SK-N-SH (cell line): ENCODE measurements around the gene GLDC. TPM values are rescaled to one million over a fixed set of nuclear protein-coding genes. Genes with fewer than 3 reads are reported as not detected.
A peak's percentile ranks its signal among the peaks of the same experiment; 100 is the strongest.

Experiments
- CTCF ChIA-PET: fragments of 300-600, 350-600 bp; formaldehyde crosslinking; extraction: SDS; loops from one replicate; lab custom pipeline; 2021; lab: Yijun Ruan, JAX
- POLR2A ChIA-PET: fragments of 350-600 bp; sonication (Branson Sonifier 250); formaldehyde crosslinking; extraction: SDS; loops from one replicate; lab custom pipeline; 2020; ENCODE audit warnings: antibody characterized with exemption, inconsistent platforms; lab: Yijun Ruan, JAX
- DNase-seq: peaks from one replicate; pipeline ENCODE4 v3.0.0; 2012
- H2AFZ ChIP-seq: fragments of 200-600 bp; sonication (generic); 2 replicates; pipeline ENCODE4 v1.8.1; 2016; ENCODE audit warnings: antibody characterized with exemption, mild to moderate bottlenecking, low read depth
- H3F3A ChIP-seq: fragments of 200-600 bp; sonication (generic); replicated peaks from 2 replicates; pipeline ENCODE3; 2016; ENCODE audit warnings: antibody characterized with exemption, mild to moderate bottlenecking; ENCODE audit not compliant: insufficient read depth
- H3K27ac ChIP-seq, 2 experiments: fragments of 200-500 bp in 1 of 2; fragments of 200-600 bp in 1 of 2; sonication (Bioruptor generic) in 1 of 2; sonication (generic), shearing (Covaris generic) in 1 of 2; 2 replicates each; pipeline versions ENCODE4 v1.5.1 to v1.6.1; 2014 to 2016; ENCODE audit warnings: low read depth in 2 of 2, inconsistent platforms in 1 of 2, low read length in 1 of 2, mild to moderate bottlenecking in 1 of 2, mixed read lengths in 1 of 2
- H3K27me3 ChIP-seq: fragments of 200-600 bp; sonication (generic), shearing (Covaris generic); 2 replicates; pipeline ENCODE4 v1.6.1; 2016; ENCODE audit warnings: mixed run types; ENCODE audit not compliant: insufficient read depth
- H3K36me3 ChIP-seq, 2 experiments: fragments of 200-500 bp in 1 of 2; fragments of 200-600 bp in 1 of 2; sonication (Bioruptor generic) in 1 of 2; sonication (generic) in 1 of 2; replicated peaks in 1 of 2; 2 replicates each; pipeline versions ENCODE3 to v1.5.1; 2014 to 2016; ENCODE audit warnings: low read length in 1 of 2, mild to moderate bottlenecking in 1 of 2; ENCODE audit not compliant: insufficient read depth in 2 of 2, control insufficient read depth in 1 of 2
- H3K4me1 ChIP-seq, 2 experiments: fragments of 200-500 bp in 1 of 2; fragments of 200-600 bp in 1 of 2; sonication (Bioruptor generic) in 1 of 2; sonication (generic), shearing (Covaris generic) in 1 of 2; 2 replicates each; pipeline versions ENCODE4 v1.5.1 to v1.6.1; 2014 to 2016; ENCODE audit warnings: low read depth in 1 of 2, low read length in 1 of 2, mixed run types in 1 of 2; ENCODE audit not compliant: insufficient read depth in 2 of 2, control insufficient read depth in 1 of 2
- H3K4me2 ChIP-seq: fragments of 200-600 bp; sonication (generic), shearing (Covaris generic); 2 replicates; pipeline ENCODE4 v1.6.1; 2017; ENCODE audit warnings: mixed run types
- H3K4me3 ChIP-seq, 2 experiments: fragments of 200-500 bp in 1 of 2; fragments of 200-600 bp in 1 of 2; sonication (Bioruptor generic) in 1 of 2; sonication (generic), shearing (Covaris generic) in 1 of 2; 2 replicates each; pipeline versions ENCODE4 v1.5.1 to v1.8.1; 2014 to 2016; ENCODE audit warnings: low read depth in 2 of 2, inconsistent platforms in 1 of 2, low read length in 1 of 2, mild to moderate bottlenecking in 1 of 2, mixed read lengths in 1 of 2, moderate library complexity in 1 of 2
- H3K79me2 ChIP-seq: fragments of 200-600 bp; sonication (generic); 2 replicates; pipeline ENCODE4 v1.8.1; 2017; ENCODE audit warnings: mild to moderate bottlenecking; ENCODE audit not compliant: insufficient read depth
- H3K9ac ChIP-seq: fragments of 200-600 bp; sonication (generic); 2 replicates; pipeline ENCODE4 v1.6.1; 2017; ENCODE audit warnings: mixed run types
- H3K9me2 ChIP-seq: fragments of 200-600 bp; sonication (generic); 2 replicates; pipeline ENCODE4 v1.6.1; 2017; ENCODE audit warnings: mixed run types
- H3K9me3 ChIP-seq: fragments of 200-600 bp; sonication (generic); 2 replicates; pipeline ENCODE4 v1.6.1; 2017; ENCODE audit warnings: mixed run types, mild to moderate bottlenecking, moderate library complexity
- H4K20me1 ChIP-seq: fragments of 200-600 bp; sonication (generic); 2 replicates; pipeline ENCODE4 v1.6.1; 2017; ENCODE audit warnings: mild to moderate bottlenecking, mixed run types; ENCODE audit not compliant: insufficient read depth
- CHD2 ChIP-seq: fragments of 150-350 bp; IDR thresholded peaks from 2 replicates; pipeline ENCODE4 v1.6.1; 2018; ENCODE audit warnings: low read length; ENCODE audit not compliant: partially characterized antibody
- CTCF ChIP-seq: fragments of 200-600 bp; sonication (generic); IDR thresholded peaks from 2 replicates; pipeline ENCODE4 v1.6.1; 2017; ENCODE audit warnings: antibody characterized with exemption, mild to moderate bottlenecking, moderate library complexity
- ELF1 ChIP-seq: IDR thresholded peaks from 2 replicates; pipeline ENCODE4 v1.4.0; 2012
- EP300 ChIP-seq, 2 experiments: IDR thresholded peaks; 2 replicates each; pipeline versions ENCODE4 v1.4.0 to v1.6.1; 2012; ENCODE audit warnings: borderline replicate concordance in 1 of 2, low read depth in 1 of 2, low read length in 1 of 2
- FOSL2 ChIP-seq: IDR thresholded peaks from 2 replicates; pipeline ENCODE4 v1.4.0; 2012; ENCODE audit warnings: low read depth, mild to moderate bottlenecking, moderate library complexity, borderline replicate concordance
- FOXJ3 ChIP-seq: sonication (generic); formaldehyde crosslinking; IDR thresholded peaks from 2 replicates; pipeline ENCODE4 v1.5.1; 2020; ENCODE audit warnings: mild to moderate bottlenecking, missing genetic modification reagents
- FOXM1 ChIP-seq: IDR thresholded peaks from 2 replicates; pipeline ENCODE4 v1.4.0; 2012; ENCODE audit warnings: low read depth, mild to moderate bottlenecking
- MEF2A ChIP-seq: IDR thresholded peaks from 2 replicates; pipeline ENCODE4 v1.4.0; 2012; ENCODE audit warnings: low read depth, borderline replicate concordance
- NFIC ChIP-seq: IDR thresholded peaks from 2 replicates; pipeline ENCODE4 v1.4.0; 2012; ENCODE audit warnings: borderline replicate concordance
- RXRA ChIP-seq: IDR thresholded peaks from 2 replicates; pipeline ENCODE4 v1.4.0; 2012; ENCODE audit warnings: low read depth, mild to moderate bottlenecking, borderline replicate concordance
- SIN3A ChIP-seq: IDR thresholded peaks from 2 replicates; pipeline ENCODE4 v1.6.1; 2012; ENCODE audit warnings: low read depth, mild to moderate bottlenecking, low read length, moderate library complexity, borderline replicate concordance
- TCF12 ChIP-seq: IDR thresholded peaks from 2 replicates; pipeline ENCODE4 v1.4.0; 2012
- TEAD4 ChIP-seq: IDR thresholded peaks from 2 replicates; pipeline ENCODE4 v1.4.0; 2012; ENCODE audit warnings: mild to moderate bottlenecking, borderline replicate concordance; ENCODE audit not compliant: insufficient read depth
- YY1 ChIP-seq: IDR thresholded peaks from 2 replicates; pipeline ENCODE4 v1.4.0; 2012; ENCODE audit warnings: low read depth, mild to moderate bottlenecking
- WGBS: methylation state at CpG from one replicate; pipeline ENCODE4 v1.1.6; 2017; ENCODE audit warnings: low lambda C conversion rate; 5-methylcytosine and 5-hydroxymethylcytosine counted together
- polyA plus RNA-seq, 3 experiments: library from polyadenylated mRNA; depleted of rRNA; stranded (reverse); fragments of >200 nt; gene quantifications; 2 replicates each; pipeline ENCODE4 v1.2.3, GENCODE V29; 2012

Gene GLDC
- polyA plus RNA-seq, 1 of the 3 experiments (the other 2 are of a cell fraction) = 4.1 TPM

GRCh38 chr9:6525326-6526045 is 120.0 kb downstream of the GLDC start:
- H3K9me3 ChIP-seq = peaks cover 13% of the 10 kb centered on the region
- TF ChIP-seq CTCF (no peak), FOSL2 (no peak)
- TF ChIP-seq, all 33 proteins: peak for 0
- Histone ChIP-seq H3K79me2 (no peaks in the 10 kb centered on the region), H3K36me3 (peaks cover 0 to 37% of the 10 kb centered on the region in 2 experiments), H3K9me2 (no peaks in the 10 kb centered on the region), H3K9ac (no peak overlapping the region), H3K4me2 (no peak overlapping the region), H3K27me3 (no peaks in the 10 kb centered on the region), H4K20me1 (no peaks in the 10 kb centered on the region), H3K4me1 (no peaks in the 10 kb centered on the region), H2AFZ (no peak overlapping the region), H3F3A (peaks cover 14% of the 10 kb centered on the region), H3K27ac (peak overlapping the region in 1 of 2 experiments; percentile 13; a peak in 1 of 4 replicates), H3K4me3 (no peak overlapping the region)
- DNase-seq = no peak
- ChIA-PET CTCF (interaction anchor here (1.3 kb wide), 1 partner anchor 59 kb away, joined by 4 read pairs; no protein-coding TSS in a partner anchor), POLR2A (no interaction called here)
- 92% methylated on average over 2 of the region's 2 CpGs for WGBS

GRCh38 chr9:6522263-6522662 is 123.3 kb downstream of the GLDC start:
- CTCF ChIA-PET = no interaction called here
- H3F3A ChIP-seq = peaks cover 14% of the 10 kb centered on the region

GRCh38 chr9:6512085-6512657 is 133.4 kb downstream of the GLDC start:
- Histone ChIP-seq H3K4me2 (no peak overlapping the region), H3K4me1 (no peaks in the 10 kb centered on the region), H3K9ac (no peak overlapping the region), H2AFZ (no peak overlapping the region), H3K9me3 (no peaks in the 10 kb centered on the region), H3K27ac (peak overlapping the region in 1 of 2 experiments; percentile 52; a peak in 2 of 4 replicates), H3K27me3 (no peaks in the 10 kb centered on the region), H3K36me3 (peaks cover 7 to 52% of the 10 kb centered on the region in 2 experiments), H3K4me3 (no peak overlapping the region), H3K9me2 (no peaks in the 10 kb centered on the region), H3F3A (peaks cover 33% of the 10 kb centered on the region), H3K79me2 (no peaks in the 10 kb centered on the region), H4K20me1 (no peaks in the 10 kb centered on the region)
- WGBS = 46% methylated on average over 3 of the region's 3 CpGs
- ChIA-PET CTCF (interaction anchor here (1.3 kb wide), 1 partner anchor 12 kb away, joined by 4 read pairs; no protein-coding TSS in a partner anchor), POLR2A (no interaction called here)
- no peak for DNase-seq
- TF ChIP-seq CHD2 = no peak
- TF ChIP-seq NFIC = peak; percentile 35; the same call in 1 of the 2 replicates
- TF ChIP-seq TCF12 = 0 out of 2 replicates have a peak, but pooled peaks have one; percentile 3
- peak in 1 of 2 experiments; percentile 24; a peak in 1 of 4 replicates for TF ChIP-seq EP300 (IDR thresholded peaks at IDR 0.05; ENCODE audit: borderline replicate concordance in 1 of 2, low read depth in 1 of 2, low read length in 1 of 2)
- no peak for TF ChIP-seq FOSL2

More at GRCh38 chr9:6522263-6522662, 123.3 kb downstream of the GLDC start:
- Histone ChIP-seq H4K20me1 (no peaks in the 10 kb centered on the region), H3K27ac (no peak overlapping the region), H3K27me3 (no peaks in the 10 kb centered on the region), H3K4me2 (no peak overlapping the region), H3K9me2 (no peaks in the 10 kb centered on the region), H3K4me1 (no peaks in the 10 kb centered on the region), H3K9me3 (peaks cover 13% of the 10 kb centered on the region), H3K9ac (no peak overlapping the region), H3K36me3 (peaks cover 0 to 55% of the 10 kb centered on the region in 2 experiments), H2AFZ (no peak overlapping the region), H3K79me2 (no peaks in the 10 kb centered on the region), H3K4me3 (no peak overlapping the region)
- TF ChIP-seq RXRA (no peak), FOXJ3 (CRISPR knock-in tag) (no peak), EP300 (IDR thresholded peaks at IDR 0.05; ENCODE audit: borderline replicate concordance in 1 of 2, low read depth in 1 of 2, low read length in 1 of 2) (no peak), NFIC (no peak), SIN3A (no peak), FOXM1 (no peak), MEF2A (no peak), YY1 (no peak), ELF1 (no peak), TEAD4 (no peak)
- 89% methylated on average over 4 of the region's 4 CpGs for WGBS
- DNase-seq = no peak
- POLR2A ChIA-PET = no interaction called here
